Activated naive CD8-positive, alpha-beta T cell (primary cell): Measurements from ENCODE around the gene PGLYRP4.
"Not testable (repeated sequence)": the region's sequence is repeated elsewhere in the genome, so short reads cannot be mapped to it uniquely, and the experiment has no call there.

Experiments
- H3K27ac Mint-ChIP-seq: one replicate; pipeline ENCODE4 v1.8.0; 2021; ENCODE audit warnings: mixed read lengths
- H3K27me3 Mint-ChIP-seq: one replicate; pipeline ENCODE4 v1.8.0; 2021; ENCODE audit warnings: mixed read lengths
- H3K36me3 Mint-ChIP-seq: one replicate; pipeline ENCODE4 v1.8.0; 2021; ENCODE audit warnings: mixed read lengths
- H3K4me1 Mint-ChIP-seq: one replicate; pipeline ENCODE4 v1.8.0; 2021; ENCODE audit warnings: low read depth, mixed read lengths
- H3K4me3 Mint-ChIP-seq: one replicate; pipeline ENCODE4 v1.8.0; 2021; ENCODE audit warnings: mild to moderate bottlenecking, mixed read lengths
- H3K9me3 Mint-ChIP-seq: one replicate; pipeline ENCODE4 v1.8.0; 2021; ENCODE audit warnings: low read depth, mixed read lengths

PGLYRP4 gene

DNA sequence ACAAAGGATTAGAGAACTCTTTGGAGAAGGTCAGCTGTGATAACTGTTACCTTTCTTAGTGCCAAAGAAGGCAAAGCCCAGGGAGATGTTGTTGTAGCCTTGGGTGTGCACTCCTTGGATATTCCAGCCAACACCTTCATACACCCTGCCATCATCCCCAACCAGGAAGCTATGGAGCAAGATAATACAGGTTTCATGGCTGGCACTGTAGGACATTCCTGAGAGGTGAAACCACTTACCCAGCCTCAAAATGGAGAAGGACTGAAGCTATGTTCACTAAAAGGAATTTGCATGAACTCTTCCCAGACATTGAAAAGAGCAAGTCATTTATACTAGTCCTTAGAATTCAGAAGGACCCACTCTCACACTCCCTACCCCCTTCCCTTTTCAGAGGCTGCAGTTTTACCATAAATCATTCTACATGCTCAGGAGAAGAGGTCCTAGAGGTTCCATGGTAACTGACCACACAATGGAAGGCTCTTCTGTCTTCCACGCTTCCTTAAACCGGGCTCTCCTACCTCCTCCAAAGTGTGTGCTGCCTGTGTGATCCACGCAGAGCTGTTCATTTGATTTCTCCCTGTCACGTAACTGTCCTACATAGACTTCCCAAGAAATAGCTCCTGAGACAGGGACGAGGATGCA is 5.5 kb downstream of the PGLYRP4 start:
- Mint-ChIP-seq H3K4me1 (peaks cover 69% of the 10 kb centered on the region), H3K36me3 (no peaks in the 10 kb centered on the region), H3K27me3 (peaks cover 7% of the 10 kb centered on the region), H3K4me3 (no peak overlapping the region), H3K9me3 (no peaks in the 10 kb centered on the region), H3K27ac (no peak overlapping the region)

DNA sequence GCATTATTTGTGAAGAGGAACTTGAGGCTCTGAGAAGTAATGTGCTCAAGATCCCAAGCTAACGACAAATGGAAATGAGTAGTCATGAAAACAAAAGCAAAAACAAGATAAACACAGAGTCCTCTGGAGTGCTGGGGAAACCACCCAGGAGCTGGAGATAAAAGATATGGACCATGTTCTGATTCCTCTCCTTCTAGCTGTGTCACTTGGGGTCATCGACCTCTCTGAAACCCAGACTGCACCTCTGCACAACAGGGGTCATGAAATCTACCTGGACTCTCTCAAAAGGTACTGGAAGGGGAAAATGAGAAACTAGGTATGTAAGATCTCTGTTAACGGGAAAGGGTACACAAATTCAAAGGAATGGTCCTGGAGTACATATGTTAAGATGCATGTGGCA is 6.5 kb downstream of the PGLYRP4 start:
- Mint-ChIP-seq H3K27me3 (peaks cover 4% of the 10 kb centered on the region), H3K27ac (no peak overlapping the region), H3K9me3 (no peaks in the 10 kb centered on the region), H3K4me1 (peaks cover 69% of the 10 kb centered on the region), H3K4me3 (no peak overlapping the region), H3K36me3 (no peaks in the 10 kb centered on the region)

GRCh38 chr1:153341431-153341934 is 7.2 kb downstream of the PGLYRP4 start:
- no peak overlapping the region for H3K4me3 Mint-ChIP-seq
- H3K36me3 Mint-ChIP-seq: no peaks in the 10 kb centered on the region
- H3K27ac Mint-ChIP-seq: no peak overlapping the region
- H3K27me3 Mint-ChIP-seq: peaks cover 4% of the 10 kb centered on the region
- H3K9me3 Mint-ChIP-seq: no peaks in the 10 kb centered on the region
- peaks cover 68% of the 10 kb centered on the region for H3K4me1 Mint-ChIP-seq

GRCh38 chr1:153340356-153340755 is 8.3 kb downstream of the PGLYRP4 start:
- Mint-ChIP-seq H3K27ac (no peak overlapping the region), H3K4me1 (peaks cover 57% of the 10 kb centered on the region), H3K27me3 (peaks cover 3% of the 10 kb centered on the region), H3K4me3 (no peak overlapping the region), H3K36me3 (no peaks in the 10 kb centered on the region), H3K9me3 (no peaks in the 10 kb centered on the region)

GRCh38 chr1:153339802-153340201 is 8.8 kb downstream of the PGLYRP4 start:
- no peaks in the 10 kb centered on the region for H3K36me3 Mint-ChIP-seq
- H3K9me3 Mint-ChIP-seq: no peaks in the 10 kb centered on the region
- no peak overlapping the region for H3K27ac Mint-ChIP-seq
- H3K4me3 Mint-ChIP-seq: no peak overlapping the region
- peaks cover 51% of the 10 kb centered on the region for H3K4me1 Mint-ChIP-seq
- peaks cover 3% of the 10 kb centered on the region for H3K27me3 Mint-ChIP-seq

DNA sequence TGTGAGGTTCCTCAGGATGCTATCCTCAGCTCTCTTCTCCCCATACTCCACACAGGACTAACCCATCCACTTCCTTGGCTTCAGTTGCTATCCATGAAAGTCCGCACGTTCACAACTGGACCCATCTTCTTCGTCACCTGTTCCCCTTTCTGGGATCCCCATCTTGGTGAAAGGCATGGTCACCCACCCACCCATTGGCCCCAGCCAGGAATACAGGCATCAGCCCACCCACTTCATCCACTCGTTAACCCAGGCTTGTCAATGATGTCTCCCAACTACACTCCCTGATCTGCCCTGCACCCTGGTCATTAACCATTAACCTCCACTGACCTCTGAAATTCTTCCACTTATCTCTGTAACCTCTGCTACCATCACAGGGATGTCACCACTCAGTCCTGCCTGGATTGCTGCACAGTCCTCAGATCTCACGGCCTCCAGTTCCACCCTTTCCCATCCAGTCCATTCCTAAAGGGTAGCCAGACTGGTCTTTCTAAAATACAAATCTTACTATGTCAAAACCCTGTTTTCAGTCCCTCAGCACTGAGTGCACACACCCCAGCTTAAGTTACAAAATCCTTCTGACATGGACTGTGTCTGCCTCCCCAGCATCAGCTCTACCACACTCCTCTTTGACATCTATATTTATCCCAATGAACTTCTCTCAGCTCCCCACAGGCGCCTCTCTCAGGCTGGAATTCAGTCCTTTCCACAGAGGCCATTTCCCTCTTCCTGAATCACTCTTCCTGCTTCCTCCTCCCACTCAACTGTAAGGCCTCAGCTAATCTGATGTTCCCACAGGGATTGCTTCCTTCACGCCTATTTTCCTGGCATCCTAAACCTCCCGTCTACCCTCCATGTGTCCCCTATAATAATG is 10.4 kb downstream of the PGLYRP4 start:
- Mint-ChIP-seq H3K4me3 (no peak overlapping the region), H3K36me3 (no peaks in the 10 kb centered on the region), H3K4me1 (peaks cover 36% of the 10 kb centered on the region), H3K9me3 (no peaks in the 10 kb centered on the region), H3K27me3 (no peaks in the 10 kb centered on the region), H3K27ac (no peak overlapping the region)

- Mint-ChIP-seq H3K9me3 (peaks cover 6% of the 10 kb centered on the region), H3K27ac (no peak overlapping the region), H3K4me1 (peaks cover 27% of the 10 kb centered on the region), H3K27me3 (no peaks in the 10 kb centered on the region), H3K4me3 (no peak overlapping the region), H3K36me3 (peaks cover 2% of the 10 kb centered on the region)
Observed at GRCh38 chr1:153336650-153337049, 12.0 kb downstream of the PGLYRP4 start.

DNA sequence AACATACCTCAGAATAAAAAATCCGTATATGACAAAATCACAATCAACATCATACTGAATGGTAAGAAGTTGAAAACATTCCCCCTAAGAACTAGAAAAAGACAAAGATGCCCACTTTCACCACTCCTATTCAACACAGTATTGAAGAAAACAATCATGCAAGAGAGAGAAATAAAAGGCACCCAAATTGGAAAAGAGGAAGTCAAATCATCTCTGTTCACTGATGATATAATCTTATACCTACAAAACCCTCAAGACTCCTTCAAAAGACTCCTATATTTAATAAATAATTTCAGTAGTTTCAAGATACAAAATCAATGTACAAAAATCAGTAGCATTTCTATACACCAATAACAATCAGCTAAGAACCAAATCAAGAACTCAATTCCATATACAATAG is 14.7 kb downstream of the PGLYRP4 start:
- Mint-ChIP-seq H3K27ac (no peak overlapping the region), H3K9me3 (peaks cover 12% of the 10 kb centered on the region), H3K4me3 (no peak overlapping the region), H3K27me3 (no peaks in the 10 kb centered on the region), H3K4me1 (peaks cover 7% of the 10 kb centered on the region), H3K36me3 (peaks cover 11% of the 10 kb centered on the region)

DNA sequence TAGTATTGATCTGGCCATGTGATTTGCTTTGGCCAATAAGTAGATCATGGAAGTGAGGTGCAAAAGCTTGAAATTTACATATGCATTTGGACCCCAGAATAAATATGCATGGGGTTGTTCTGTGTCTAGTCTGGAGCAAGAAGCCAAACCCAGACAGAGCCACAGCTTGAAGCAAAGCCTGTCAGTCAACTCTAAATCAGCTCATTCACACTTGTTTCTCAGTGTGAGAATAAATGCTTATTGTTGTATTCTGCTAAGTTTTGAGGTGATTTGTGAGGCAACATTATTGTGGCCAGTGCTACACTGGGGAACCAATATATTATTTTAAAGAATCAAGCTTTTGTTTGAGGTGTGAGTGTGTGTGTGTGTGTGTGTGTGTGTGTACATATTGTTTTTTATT is 23.7 kb downstream of the PGLYRP4 start:
- Mint-ChIP-seq H3K4me1 (no peaks in the 10 kb centered on the region), H3K4me3 (no peak overlapping the region), H3K27ac (no peak overlapping the region), H3K9me3 (peaks cover 39% of the 10 kb centered on the region), H3K36me3 (peaks cover 14% of the 10 kb centered on the region), H3K27me3 (peaks cover 7% of the 10 kb centered on the region)

- Mint-ChIP-seq H3K4me3 (no peak overlapping the region), H3K9me3 (peaks cover 23% of the 10 kb centered on the region), H3K4me1 (no peaks in the 10 kb centered on the region), H3K36me3 (peaks cover 11% of the 10 kb centered on the region), H3K27ac (no peak overlapping the region), H3K27me3 (peaks cover 11% of the 10 kb centered on the region)
Observed at GRCh38 chr1:153322568-153322967, 26.1 kb downstream of the PGLYRP4 start.

- H3K36me3 Mint-ChIP-seq, H3K4me3 Mint-ChIP-seq, H3K27ac Mint-ChIP-seq, H3K4me1 Mint-ChIP-seq: not testable (repeated sequence)
- Mint-ChIP-seq H3K9me3 (peaks cover 17% of the 10 kb centered on the region), H3K27me3 (peaks cover 15% of the 10 kb centered on the region)
Observed at GRCh38 chr1:153318145-153318544, 30.5 kb downstream of the PGLYRP4 start.

- not testable (repeated sequence) for H3K4me1 Mint-ChIP-seq
Observed at GRCh38 chr1:153316013-153316412, 32.6 kb downstream of the PGLYRP4 start.

GRCh38 chr1:153314388-153314787 is 34.3 kb downstream of the PGLYRP4 start:
- H3K9me3 Mint-ChIP-seq, H3K4me3 Mint-ChIP-seq, H3K27ac Mint-ChIP-seq, H3K36me3 Mint-ChIP-seq, H3K27me3 Mint-ChIP-seq, H3K4me1 Mint-ChIP-seq: not testable (repeated sequence)

More at GRCh38 chr1:153316013-153316412, 32.6 kb downstream of the PGLYRP4 start:
- not testable (repeated sequence) for H3K4me3 Mint-ChIP-seq, H3K27ac Mint-ChIP-seq, H3K36me3 Mint-ChIP-seq, H3K9me3 Mint-ChIP-seq
- H3K27me3 Mint-ChIP-seq: peaks cover 11% of the 10 kb centered on the region

- no peak overlapping the region for H3K4me3 Mint-ChIP-seq
- no peaks in the 10 kb centered on the region for H3K4me1 Mint-ChIP-seq
- H3K27ac Mint-ChIP-seq: no peak overlapping the region
- H3K9me3 Mint-ChIP-seq: no peaks in the 10 kb centered on the region
- H3K27me3 Mint-ChIP-seq: peaks cover 6% of the 10 kb centered on the region
- no peaks in the 10 kb centered on the region for H3K36me3 Mint-ChIP-seq
Observed at GRCh38 chr1:153313288-153313687, 35.4 kb downstream of the PGLYRP4 start.

DNA sequence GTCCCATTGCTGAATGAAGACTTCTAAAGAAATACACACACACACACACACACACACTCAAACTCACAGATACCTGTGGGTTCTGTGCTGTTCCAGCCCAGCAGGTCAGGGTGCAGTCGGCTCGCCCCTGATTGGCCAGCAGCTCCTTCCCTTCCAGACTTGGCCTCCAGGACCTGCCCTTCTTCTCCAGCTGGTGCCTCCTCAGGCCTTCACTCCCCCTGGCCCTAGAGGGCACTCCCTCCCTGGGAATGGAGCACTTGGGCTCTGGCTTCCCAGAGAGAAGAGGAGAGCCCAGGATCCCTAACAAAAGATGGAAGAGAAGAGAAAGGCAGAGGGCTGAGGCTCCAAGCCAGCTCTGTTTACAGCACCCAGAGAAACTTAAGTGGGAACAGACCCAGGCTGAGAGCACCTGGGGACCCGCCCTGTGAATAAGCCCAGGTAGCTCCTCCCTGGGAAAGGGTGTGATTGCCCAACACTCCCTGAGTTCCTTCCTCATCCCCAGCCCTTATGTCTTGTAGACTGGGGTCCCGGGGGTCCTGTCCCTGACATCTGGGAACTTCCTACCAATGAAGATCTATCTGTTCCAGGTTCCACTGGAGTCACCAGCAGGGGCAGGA is 36.0 kb downstream of the PGLYRP4 start, which contains the start of gene PGLYRP3:
TSS of gene PGLYRP3 (minus strand) at position 383 of the 617 bp plus-strand sequence. CDS start 2,287 bp downstream, outside the sequence.
- Mint-ChIP-seq H3K36me3 (no peaks in the 10 kb centered on the region), H3K27ac (no peak within 1 kb of the TSS), H3K4me1 (no peaks in the 10 kb centered on the region), H3K27me3 (peaks cover 5% of the 10 kb centered on the region), H3K4me3 (no peak within 1 kb of the TSS), H3K9me3 (no peaks in the 10 kb centered on the region)
